ENCODE measurements around the gene CREB3L2.

- TF ChIP-seq CTCF (IDR thresholded peaks at IDR 0.05) = no peak
- TF ChIP-seq EP300 (IDR thresholded peaks at IDR 0.05) = no peak
Measured at GRCh38 chr7:137836541-137836940, 165.3 kb downstream of the CREB3L2 start.
